Activated CD4-positive, alpha-beta T cell treated with anti-CD3 and anti-CD28 coated beads, Interleukin-10, Interleukin-2, amounts not matched to agents 100 ng/mL and 50 ng/mL, durations not matched to agents 16 hours and 8 hours (primary cell): ENCODE measurements around the gene OR52B6.
"Not testable (repeated sequence)": the region's sequence is repeated elsewhere in the genome, so short reads cannot be mapped to it uniquely, and the experiment has no call there.

ENCODE experiments used
- DNase-seq: peaks from one replicate; pipeline ENCODE4 v3.0.0-alpha.2; 2020

The OR52B6 gene

DNA sequence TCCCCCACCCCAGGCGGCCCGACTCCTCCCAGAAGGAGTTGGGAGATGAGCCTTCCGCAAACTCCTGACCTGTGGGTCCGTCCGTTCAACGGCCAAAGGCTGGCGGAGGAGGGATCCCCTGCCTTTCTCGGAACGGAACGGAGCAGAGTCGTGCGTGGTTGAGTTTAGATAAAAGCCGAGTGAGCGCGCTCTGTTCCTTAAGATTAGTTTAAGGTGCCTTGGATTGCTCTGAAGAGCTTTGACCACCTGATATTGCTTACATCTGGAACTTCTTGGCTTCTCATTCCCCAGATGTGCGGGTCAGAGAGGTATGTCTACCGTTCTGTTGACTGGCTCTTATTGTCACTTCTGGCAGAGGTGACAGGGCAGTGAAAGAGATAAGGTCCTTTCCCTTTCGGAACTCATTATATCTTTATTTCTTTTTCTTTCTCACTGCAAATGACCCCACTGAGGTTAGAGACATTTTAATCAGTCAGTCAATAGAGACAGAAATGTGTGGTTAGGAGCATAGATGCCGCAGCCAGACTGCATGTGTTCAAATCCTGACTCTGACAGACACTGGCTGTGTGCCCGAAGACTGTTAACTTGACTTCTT, 16.0 kb downstream of the OR52B6 start, which contains the start of gene TRIM6:
Gene TRIM6 (plus strand): TSS at position 31 of the 595 bp plus-strand sequence. CDS start 261 bp downstream, at position 292.
- DNase-seq: peak; percentile 16

DNA sequence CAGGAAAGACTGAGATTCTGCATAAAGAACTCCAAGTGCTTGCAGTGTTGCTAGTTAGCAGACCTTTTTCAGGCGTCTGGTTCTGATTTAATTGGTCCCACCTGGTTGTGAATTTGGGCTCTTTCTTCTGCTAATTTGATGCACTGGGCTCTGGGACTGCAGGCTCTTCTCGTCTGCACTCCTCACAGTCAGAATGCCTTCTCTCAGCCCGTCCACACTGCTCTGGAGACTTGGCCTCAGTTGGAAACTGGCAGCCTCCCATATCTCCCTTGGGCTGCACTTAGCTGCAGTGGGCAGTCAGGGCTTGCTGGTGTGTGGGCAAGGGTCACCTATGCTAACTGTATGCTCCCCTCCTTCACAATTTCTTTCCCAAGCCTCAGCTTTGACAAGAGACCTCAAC, 17.3 kb downstream of the OR52B6 start:
- DNase-seq: no peak

DNA sequence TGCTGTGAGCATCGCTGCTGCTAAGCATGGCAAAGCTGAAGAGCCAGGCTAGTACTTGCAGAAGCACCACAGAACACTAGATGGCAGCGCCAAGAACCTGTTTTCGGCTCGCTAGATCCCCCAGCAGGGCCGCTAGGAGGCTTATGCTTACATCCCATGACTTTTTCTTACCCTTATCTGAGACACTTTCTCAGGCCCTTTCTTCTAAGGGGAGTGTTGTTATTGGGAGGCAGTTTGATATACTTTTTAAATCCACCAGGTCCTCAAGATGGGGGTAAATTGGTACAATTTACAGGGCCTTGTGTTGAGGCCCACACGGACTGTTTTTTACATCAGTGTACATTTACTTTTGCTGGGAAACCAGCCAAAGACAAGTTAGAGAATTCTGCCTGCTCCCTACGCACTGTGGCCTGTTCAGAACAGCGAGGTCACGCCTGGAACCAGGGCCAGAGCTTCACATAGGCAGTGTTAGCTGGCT, 19.7 kb downstream of the OR52B6 start:
- peak; percentile 67 for DNase-seq

- not testable (repeated sequence) for DNase-seq
Observed at GRCh38 chr11:5602791-5603190, 22.1 kb downstream of the OR52B6 start.

DNA sequence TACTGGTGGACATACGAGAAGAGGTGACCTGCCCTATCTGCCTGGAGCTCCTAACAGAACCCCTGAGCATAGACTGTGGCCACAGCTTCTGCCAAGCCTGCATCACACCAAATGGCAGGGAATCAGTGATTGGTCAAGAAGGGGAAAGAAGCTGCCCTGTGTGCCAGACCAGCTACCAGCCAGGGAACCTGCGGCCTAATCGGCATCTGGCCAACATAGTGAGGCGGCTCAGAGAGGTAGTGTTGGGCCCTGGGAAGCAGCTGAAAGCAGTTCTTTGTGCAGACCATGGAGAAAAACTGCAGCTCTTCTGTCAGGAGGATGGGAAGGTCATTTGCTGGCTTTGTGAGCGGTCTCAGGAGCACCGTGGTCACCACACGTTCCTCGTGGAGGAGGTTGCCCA, 22.6 kb downstream of the OR52B6 start:
- no peak for DNase-seq

- DNase-seq: no peak
Observed at GRCh38 chr11:5604896-5605295, 24.2 kb downstream of the OR52B6 start.

DNA sequence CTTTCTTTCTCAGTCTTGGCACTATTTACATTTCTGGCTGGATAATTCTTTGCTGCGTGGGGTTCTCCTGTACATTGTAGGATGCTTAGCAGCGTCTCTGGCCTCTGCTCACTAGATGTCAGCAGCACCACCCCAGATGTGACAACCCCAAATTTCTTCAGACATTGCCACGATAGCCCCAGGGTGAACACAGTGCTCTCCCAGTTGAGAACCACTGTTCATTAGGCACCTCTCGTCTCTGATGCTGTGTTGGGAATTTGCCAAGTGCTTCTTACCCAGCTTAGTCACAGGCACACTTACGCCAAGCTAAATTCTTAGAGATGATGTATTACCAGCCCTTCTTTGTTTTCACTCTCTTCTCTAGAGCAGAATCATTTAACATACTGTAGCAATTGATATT, 25.2 kb downstream of the OR52B6 start:
- DNase-seq: no peak

GRCh38 chr11:5608808-5609207, 28.1 kb downstream of the OR52B6 start:
- DNase-seq: no peak

DNA sequence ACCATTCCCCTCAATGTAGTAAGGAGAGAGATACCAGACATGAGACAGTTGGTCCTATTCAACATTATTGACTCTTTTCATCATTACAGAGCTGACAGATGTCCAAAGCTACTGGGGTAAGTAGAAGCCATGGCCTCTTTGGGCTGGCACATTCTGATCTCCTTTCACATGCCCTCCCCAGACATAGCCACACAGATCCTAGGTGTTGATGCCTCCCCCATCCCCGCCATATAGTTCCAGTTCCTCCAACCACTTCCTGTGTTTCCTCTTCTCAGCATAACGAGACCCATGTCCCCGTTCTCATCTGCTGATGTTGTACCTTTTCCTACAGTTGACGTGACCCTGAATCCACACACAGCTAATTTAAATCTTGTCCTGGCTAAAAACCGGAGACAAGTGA, 29.8 kb downstream of the OR52B6 start:
- DNase-seq: no peak

- DNase-seq: no peak
Observed at GRCh38 chr11:5611627-5612026, 30.9 kb downstream of the OR52B6 start.

DNA sequence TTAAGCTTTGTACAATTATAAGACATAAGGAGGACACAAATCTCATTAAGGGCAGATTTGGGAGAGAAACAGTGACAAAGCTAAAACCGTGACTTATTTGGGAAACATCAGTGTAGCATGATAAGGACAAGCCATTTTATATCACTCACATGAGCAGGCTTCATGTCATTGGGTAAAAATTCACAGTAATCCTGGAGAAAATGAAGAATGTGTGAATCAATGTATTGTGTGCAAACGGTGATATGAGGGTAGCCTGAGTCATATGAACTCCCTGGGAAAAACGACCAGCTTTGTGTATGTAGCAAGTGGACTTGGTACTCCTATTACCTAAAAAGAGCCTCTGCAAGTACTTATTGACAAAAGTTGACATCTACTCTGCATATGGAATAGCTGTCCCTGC, 38.1 kb downstream of the OR52B6 start:
- DNase-seq: no peak

DNA sequence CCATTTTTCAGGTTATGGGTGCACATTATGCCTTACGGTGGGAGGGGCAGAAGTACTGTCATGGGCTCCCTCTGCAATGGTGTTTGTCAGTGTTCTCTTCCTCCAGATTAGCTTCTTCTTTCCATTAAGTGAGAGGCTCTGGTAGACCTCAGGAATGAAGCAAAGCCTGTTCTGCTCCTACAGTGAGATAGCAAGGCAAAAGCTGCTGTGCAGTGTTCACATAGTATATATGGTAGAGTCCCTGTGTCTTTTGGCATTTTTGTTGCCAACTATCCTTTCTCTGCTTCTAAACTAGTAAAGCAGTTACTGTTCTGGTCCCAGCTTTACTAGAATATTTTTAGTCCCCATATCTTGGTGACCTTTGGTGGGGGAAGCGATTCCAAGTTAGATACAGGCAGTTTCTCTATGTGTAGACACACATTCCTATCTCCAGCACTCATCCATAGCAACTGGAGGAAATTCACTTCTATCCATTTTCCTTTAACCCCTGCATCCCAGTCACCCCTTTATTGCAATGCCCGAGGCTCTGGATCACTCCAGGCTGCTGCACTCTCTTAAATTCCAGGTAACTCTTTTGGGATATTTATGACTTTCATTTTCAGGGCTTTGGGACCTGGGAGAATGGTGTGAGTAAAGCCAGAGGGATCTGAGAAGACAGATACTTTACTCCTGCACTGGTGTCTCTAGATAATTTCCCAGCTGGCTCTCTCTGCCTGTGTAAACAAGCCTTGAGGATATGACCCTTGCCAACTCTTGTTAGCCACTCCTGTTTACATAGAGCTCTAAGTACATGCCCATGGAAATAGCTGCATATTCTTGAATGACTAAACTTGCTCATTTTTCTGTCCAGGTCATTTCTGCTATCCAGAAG, 40.2 kb downstream of the OR52B6 start:
- DNase-seq: no peak

DNA sequence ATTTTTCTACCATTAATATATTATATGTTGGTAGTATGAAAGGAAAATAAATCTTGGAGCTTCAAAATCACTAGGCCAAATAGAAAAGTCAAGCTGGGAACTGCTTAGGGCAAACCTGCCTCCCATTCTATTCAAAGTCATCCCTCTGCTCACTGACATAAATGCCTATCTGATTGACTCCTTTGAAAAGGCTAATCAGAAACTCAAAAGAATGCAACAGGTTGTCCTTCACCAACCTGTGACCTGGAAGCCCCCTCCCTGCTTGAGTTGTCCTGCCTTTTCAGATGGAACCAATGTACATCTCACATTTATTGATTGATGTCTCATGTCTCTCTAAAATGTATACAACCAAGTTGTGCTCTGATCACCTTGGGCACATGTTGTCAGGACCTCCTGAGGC, 40.9 kb downstream of the OR52B6 start:
- no peak for DNase-seq

DNA sequence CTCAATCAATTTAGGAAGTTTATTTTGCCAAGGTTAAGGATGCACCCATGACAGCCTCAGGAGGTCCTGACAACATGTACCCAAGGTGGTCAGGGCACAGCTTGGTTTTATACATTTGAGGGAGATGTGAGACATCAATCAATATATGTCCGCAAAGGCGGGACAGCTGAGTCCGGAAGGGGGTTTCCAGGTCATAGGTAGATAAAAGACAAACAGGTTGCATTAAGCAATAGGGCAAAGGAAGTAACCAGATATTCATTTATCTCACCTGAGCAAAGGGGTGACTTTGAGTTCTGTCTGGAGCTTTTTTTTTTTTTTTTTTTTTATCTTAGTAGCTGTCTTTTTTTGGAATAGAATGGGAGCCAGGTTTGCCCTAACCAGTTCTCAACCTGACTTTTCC, 42.1 kb downstream of the OR52B6 start:
- DNase-seq: no peak

DNA sequence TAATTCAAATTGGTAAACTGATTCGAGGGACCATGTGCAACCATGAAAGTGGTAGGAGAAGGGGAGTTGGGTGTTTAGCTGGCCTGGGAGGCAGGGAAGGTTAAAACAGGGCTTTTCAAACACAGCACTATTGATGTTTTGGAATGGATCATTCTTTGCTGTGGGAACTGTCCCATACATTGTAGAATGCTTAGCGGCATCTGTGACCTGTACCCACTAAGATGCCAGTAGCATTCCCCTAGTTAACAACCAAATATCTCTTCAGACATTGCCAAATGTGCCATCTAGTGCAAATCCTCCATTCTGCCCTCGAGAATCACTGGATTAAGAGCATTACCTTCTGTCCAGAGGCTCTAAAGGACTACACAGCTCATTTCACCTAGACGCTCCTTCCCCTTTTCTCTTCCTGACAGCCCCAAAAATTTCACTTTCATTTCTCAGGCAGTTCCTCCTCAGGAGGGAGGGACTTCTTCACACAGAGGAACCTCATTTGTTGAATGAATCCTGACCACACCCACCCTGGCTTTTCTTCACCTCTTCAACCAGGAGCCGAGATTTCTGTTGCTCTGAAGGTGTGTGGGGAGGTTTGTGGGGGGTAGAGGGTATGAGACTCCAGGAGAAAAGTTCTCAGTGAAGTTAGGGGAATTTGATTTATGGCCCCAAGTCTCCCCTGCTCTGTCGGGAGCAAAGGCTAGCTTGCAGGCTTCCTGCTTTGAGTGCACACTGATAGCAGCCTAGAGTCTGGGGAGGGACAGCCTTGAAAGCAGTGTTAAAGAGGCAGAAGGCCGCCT, 44.0 kb downstream of the OR52B6 start, which contains the start of gene TRIM34:
Gene TRIM34 (plus strand): TSS at position 513 of the 791 bp plus-strand sequence. CDS start 7,331 bp downstream, outside the sequence.
- DNase-seq: peak; percentile 84

GRCh38 chr11:5625281-5625680, 44.6 kb downstream of the OR52B6 start:
- DNase-seq: no peak

GRCh38 chr11:5626196-5626595, 45.5 kb downstream of the OR52B6 start:
- no peak for DNase-seq

- no peak for DNase-seq
Observed at GRCh38 chr11:5631417-5631816, 50.7 kb downstream of the OR52B6 start.
